Cardiac fibroblast (primary cell): ENCODE data around the gene MICOS13.

Source experiments
- DNase-seq, 2 donors: peaks; one replicate each; pipeline versions ENCODE4 v3.0.0 to v3.0.0-alpha.2; 2010; ENCODE audit warnings: low read depth in 2 of 2
- H3K4me3 ChIP-seq, 2 donors: replicated peaks in 1 of 2; 1 replicate in 1 of 2; 2 replicates in 1 of 2; pipeline ENCODE4 v1.5.1; 2011; ENCODE audit warnings: low read depth in 2 of 2, low read length in 2 of 2, mild to moderate bottlenecking in 2 of 2, moderate library complexity in 1 of 2
- TF ChIP-seq, protein P1 (sequence below): IDR thresholded peaks from one replicate; pipeline ENCODE4 v1.5.1; 2011; ENCODE audit warnings: low read depth, mild to moderate bottlenecking, low read length, inconsistent platforms

MICOS13 gene

DNA sequence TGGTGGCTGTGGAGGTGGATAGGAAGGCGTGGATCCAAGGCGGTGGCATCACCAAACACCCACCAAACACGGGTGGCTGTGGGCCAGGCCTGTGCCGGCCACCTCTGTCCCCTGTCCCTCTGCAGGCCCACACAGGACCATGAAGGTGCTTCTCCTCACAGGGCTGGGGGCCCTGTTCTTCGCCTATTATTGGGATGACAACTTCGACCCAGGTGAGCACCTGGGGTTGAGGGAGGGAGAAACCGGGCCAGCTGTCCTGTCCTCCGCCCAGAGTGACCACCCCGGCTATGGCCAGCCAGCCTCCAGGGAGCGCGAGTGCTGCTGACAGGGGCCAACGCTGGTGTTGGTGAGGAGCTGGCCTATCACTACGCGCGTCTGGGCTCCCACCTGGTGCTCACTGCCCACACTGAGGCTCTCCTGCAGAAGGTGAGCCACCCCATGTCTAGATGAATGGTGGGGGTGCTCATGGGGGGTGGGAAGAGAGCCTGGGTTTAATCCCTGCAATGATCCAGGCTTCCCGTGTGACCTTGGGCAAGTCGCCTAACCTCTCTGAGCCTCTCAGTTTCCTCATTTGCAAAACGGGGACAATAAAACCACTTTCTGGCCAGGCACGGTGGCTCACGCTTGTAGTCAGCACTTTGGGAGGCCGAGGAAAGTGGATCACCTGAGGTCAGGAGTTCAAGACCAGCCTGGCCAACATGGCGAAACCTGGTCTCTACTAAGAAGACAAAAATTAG is 4.5 kb upstream of the MICOS13 start:
- TF ChIP-seq, protein P1, sequence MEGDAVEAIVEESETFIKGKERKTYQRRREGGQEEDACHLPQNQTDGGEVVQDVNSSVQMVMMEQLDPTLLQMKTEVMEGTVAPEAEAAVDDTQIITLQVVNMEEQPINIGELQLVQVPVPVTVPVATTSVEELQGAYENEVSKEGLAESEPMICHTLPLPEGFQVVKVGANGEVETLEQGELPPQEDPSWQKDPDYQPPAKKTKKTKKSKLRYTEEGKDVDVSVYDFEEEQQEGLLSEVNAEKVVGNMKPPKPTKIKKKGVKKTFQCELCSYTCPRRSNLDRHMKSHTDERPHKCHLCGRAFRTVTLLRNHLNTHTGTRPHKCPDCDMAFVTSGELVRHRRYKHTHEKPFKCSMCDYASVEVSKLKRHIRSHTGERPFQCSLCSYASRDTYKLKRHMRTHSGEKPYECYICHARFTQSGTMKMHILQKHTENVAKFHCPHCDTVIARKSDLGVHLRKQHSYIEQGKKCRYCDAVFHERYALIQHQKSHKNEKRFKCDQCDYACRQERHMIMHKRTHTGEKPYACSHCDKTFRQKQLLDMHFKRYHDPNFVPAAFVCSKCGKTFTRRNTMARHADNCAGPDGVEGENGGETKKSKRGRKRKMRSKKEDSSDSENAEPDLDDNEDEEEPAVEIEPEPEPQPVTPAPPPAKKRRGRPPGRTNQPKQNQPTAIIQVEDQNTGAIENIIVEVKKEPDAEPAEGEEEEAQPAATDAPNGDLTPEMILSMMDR, result no peak
- no peak for DNase-seq
- no peak overlapping the region for H3K4me3 ChIP-seq

DNA sequence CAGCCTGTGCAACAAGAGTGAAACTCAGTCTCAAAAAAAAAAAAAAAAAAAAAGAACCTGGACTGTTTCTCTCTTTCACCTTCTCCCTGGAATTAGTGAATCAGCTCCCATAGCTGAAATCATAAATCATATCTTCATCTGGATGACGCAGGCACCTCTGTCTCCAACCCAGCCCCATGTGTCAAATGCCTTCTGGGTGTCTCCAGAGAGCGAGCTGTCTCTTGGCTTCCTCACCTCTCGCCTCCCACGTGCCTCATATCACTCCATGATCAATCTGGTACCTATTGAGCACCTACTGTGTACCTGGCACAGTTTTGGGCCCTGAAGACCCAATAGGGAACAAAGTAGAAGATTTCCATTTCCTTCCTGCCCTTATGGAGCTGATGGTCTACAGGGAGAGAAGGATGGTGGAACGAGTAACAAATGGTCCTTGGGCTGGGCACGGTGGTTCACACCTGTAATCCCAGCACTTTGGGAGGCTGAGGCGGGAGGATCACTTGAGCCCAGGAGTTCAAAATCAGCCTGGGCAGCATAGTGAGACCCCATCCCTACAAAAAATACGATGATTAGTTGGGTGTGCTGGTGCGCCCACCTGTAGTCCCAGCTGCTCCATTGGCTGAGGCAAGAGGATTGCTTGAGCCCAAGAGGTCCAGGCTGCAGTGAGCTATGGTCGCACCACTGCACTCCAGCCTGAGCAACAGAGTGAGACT is 3.0 kb upstream of the MICOS13 start:
- H3K4me3 ChIP-seq, result no peak overlapping the region
- no peak for DNase-seq
- TF ChIP-seq, protein P1, result no peak

DNA sequence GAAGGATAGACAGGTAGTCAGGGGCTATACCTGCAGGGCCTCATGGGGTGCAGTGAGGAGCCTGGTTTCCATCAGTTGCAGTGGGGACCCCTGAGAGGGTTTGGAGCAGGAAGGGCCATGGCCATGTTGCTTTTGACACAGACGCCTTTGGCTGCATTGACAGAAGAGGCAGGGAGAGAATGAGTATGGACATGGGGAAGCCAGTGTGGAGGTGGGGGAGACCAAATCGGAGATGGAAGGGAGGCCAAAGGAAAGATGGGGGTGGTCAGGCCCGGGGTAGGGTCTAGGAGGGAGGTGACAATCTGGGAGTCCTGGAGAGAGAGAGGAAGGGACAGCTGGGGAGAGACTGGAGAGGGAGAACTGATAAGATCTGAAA is 1.8 kb upstream of the MICOS13 start:
- TF ChIP-seq, protein P1, result no peak
- no peak overlapping the region for H3K4me3 ChIP-seq
- DNase-seq, result no peak

DNA sequence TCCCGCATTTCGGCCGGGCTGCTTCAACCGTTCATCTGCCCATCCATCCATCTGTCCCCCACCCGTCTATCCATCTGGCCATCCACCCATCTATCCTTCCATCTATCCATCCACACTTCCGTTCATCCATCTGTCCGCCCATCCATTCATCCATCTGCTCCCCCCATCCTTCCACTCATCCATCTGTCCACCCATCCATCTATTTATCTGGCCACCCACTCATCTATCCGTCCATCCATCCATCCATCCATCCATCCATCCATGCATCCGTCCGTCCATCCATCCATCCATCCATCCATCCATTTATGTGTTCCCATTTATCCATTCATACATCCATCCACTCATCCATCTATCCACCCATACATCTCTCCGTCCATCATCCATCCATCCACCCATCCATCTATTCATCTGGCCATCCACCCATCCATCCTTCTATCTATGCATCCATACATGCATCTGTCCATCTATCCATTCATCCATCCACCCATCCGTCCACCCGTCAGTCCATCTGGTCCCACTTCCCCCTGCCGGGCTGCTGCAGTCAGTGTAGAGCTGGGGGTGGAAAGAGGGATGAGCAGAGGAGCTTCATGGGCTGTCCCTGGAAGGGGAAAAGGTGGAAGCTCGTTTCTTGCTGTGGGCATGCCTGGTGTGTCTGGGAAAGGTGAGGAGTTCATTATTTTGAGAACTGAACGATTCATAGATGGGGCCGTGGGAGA is 1.2 kb upstream of the MICOS13 start:
- no peak for DNase-seq
- H3K4me3 ChIP-seq, result peak overlapping the region; percentile 96 to 99
- TF ChIP-seq, protein P1, result no peak

DNA sequence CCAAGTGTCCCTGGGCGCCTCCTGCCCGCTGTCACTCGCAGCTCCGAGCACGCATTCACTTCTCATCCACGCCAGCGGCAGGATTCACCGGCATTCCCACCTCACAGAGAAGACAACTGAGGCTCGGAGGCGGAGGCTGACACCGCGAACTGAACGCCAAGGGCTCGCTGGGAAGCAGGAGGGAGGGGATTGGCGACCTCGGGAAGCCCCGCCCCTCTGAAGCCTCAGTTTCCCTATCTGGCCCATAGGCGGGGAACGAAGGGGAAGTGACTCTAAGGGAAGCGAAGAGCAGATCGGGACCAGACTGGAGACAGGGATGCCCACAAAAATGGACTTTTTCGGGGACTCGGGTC is 256 bp downstream of the MICOS13 start:
- TF ChIP-seq, protein P1, result no peak
- no peak for DNase-seq
- peak overlapping the region; percentile 96 to 99 for H3K4me3 ChIP-seq

DNA sequence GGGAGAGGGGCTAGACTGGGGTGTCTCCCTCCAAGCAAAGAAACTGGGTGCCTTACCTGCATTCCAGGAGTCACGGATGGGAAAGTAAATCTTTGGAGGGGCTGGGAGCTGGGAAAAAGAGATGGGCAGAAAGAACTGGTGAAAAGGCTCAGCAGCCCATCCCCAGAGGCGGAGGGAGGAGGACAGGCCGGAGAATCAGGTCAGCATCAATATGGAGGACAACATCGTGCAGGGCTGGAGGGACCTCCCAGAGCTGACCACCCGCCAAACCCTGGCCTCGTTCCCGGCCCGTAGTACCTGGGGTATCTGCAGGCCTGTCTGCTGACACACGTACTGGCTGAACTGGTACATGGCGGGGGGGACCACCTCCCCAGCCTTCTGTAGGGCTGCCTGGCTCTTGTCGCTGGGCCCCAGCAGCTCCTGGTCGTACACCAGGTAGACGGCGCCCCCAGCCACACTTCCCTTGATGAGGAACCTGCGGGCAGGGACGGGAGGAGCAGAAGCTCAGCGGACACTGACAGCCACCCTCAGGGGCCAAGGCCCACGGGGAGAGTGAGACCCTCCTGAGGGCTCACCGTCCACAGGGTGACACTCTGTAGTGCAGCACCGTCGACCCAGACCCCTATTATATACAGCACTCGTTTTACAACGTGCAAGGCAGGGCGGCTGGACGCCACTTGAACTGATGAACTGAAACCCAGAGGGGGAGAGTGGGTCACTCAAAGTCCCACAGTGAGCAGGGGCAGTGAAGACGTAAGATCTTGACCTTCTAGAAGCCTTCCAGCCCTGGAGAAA is 830 bp downstream of the MICOS13 start:
- H3K4me3 ChIP-seq, result peak overlapping the region; percentile 96 to 99

More for the DNA sequence above, 830 bp downstream of the MICOS13 start:
- TF ChIP-seq, protein P1, result no peak
- no peak for DNase-seq
